K562 (cell line): ENCODE measurements around the gene CFAP251. TPM values are rescaled to one million over a fixed set of nuclear protein-coding genes. Genes with fewer than 3 reads are reported as not detected.

Experiments used
- BCL6 ChIP-seq: fragments of 250-450 bp; sonication (Bioruptor Pico); IDR thresholded peaks from 2 replicates; pipeline ENCODE4 v1.4.0; 2020
- NFYB ChIP-seq: IDR thresholded peaks from 2 replicates; pipeline ENCODE4 v1.6.1; 2011; ENCODE audit warnings: mild to moderate bottlenecking, moderate library complexity; ENCODE audit not compliant: insufficient read length; ENCODE audit errors: extremely low read depth
- TEAD1 ChIP-seq, 2 experiments: fragments of 450-650 bp in 1 of 2; sonication (generic) in 1 of 2; formaldehyde crosslinking; IDR thresholded peaks; 2 replicates each; pipeline versions ENCODE4 v1.4.0 to v1.8.0; 2020 to 2022; ENCODE audit warnings: mild to moderate bottlenecking in 2 of 2, missing genetic modification reagents in 1 of 2
- ZNF282 ChIP-seq: sonication (generic); formaldehyde crosslinking; IDR thresholded peaks from 2 replicates; pipeline ENCODE4 v1.8.1; 2023; ENCODE audit warnings: missing genetic modification reagents
- ZNF384 ChIP-seq: IDR thresholded peaks from 2 replicates; pipeline ENCODE4 v1.6.1; 2012; ENCODE audit warnings: low read depth, low read length, improper control_type of control experiment
- ZNF609 ChIP-seq: sonication (generic); formaldehyde crosslinking; IDR thresholded peaks from 2 replicates; pipeline ENCODE4 v1.8.1; 2023; ENCODE audit warnings: missing genetic modification reagents, mild to moderate bottlenecking, borderline replicate concordance
- ZNF785 ChIP-seq: fragments of 250-450 bp; sonication (Bioruptor Pico); IDR thresholded peaks from 2 replicates; pipeline ENCODE4 v1.4.0; 2020; ENCODE audit warnings: mild to moderate bottlenecking
- polyA plus RNA-seq, 8 experiments: library from polyadenylated mRNA; depleted of rRNA in 4 of 8; stranded (reverse) in 5 of 8; unstranded in 3 of 8; fragments of >200 nt; fragmentation: Nextera tagmentation in 2 of 8; fragmentation: Illumina TruSeq in 1 of 8; extraction: Ambion mirVana in 2 of 8; extraction: Trizol in 1 of 8; gene quantifications; 2 replicates each; pipeline versions ENCODE4 v1.2.1 to v1.2.3, GENCODE V29; 2011 to 2014; ENCODE audit warnings: inconsistent platforms in 1 of 8, missing spikeins in 1 of 8
- total RNA-seq, 7 experiments: library from RNA; depleted of rRNA in 6 of 7; stranded (reverse); fragments of >200 nt in 6 of 7; fragmentation: Illumina TruSeq in 2 of 7; extraction: Trizol in 2 of 7; gene quantifications; 2 replicates each; pipeline versions ENCODE4 v1.2.1 to v1.2.3, GENCODE V29; 2011 to 2021; ENCODE audit warnings: low replicate concordance in 1 of 7
- TF ChIP-seq, protein P1 (sequence below): fragments of 450-650 bp; IDR thresholded peaks from 2 replicates; pipeline ENCODE4 v1.6.1; 2016
- TF ChIP-seq, protein P2 (sequence below), 2 experiments: fragments of 250-450 bp in 1 of 2; fragments of 450-650 bp in 1 of 2; sonication (Bioruptor Pico) in 1 of 2; IDR thresholded peaks; 2 replicates each; pipeline versions ENCODE4 v1.6.1 to v1.8.0; 2016 to 2021; ENCODE audit warnings: mild to moderate bottlenecking in 2 of 2, moderate library complexity in 2 of 2, missing compliant biosample characterization in 1 of 2, missing genetic modification characterization in 1 of 2
- TF ChIP-seq, protein P3 (sequence below), 2 experiments: fragments of 450-650 bp; IDR thresholded peaks; 2 replicates each; pipeline ENCODE4 v1.6.1; 2018; ENCODE audit warnings: mild to moderate bottlenecking in 2 of 2, low read depth in 1 of 2; ENCODE audit not compliant: partially characterized antibody in 2 of 2
- TF ChIP-seq, protein P4 (sequence below): IDR thresholded peaks from 2 replicates; pipeline ENCODE4 v1.6.1; 2011; ENCODE audit not compliant: insufficient read length; ENCODE audit errors: extremely low read depth
- TF ChIP-seq, protein P5 (sequence below): sonication (generic); formaldehyde crosslinking; IDR thresholded peaks from 2 replicates; pipeline ENCODE4 v1.8.1; 2023; ENCODE audit warnings: mild to moderate bottlenecking, missing genetic modification reagents

CFAP251 gene
- total and polyA plus RNA-seq, 9 of the 15 experiments (the other 6 are each of a cell fraction or from before 2014, with no cell fraction given): 16.6 to 31.0 (median 19.1) TPM

GRCh38 chr12:121933522-121934308, 15.3 kb downstream of the CFAP251 start (continued):
- TF ChIP-seq ZNF609 (CRISPR knock-in tag) (no peak), BCL6 (0 out of 2 replicates have a peak, but pooled peaks have one; percentile 30), NFYB (no peak), ZNF282 (CRISPR knock-in tag) (no peak), ZNF785 (CRISPR knock-in tag) (no peak), TEAD1 (CRISPR knock-in tag; IDR thresholded peaks at IDR 0.05) (peak in 1 of 2 experiments; percentile 42; a peak in 2 of 4 replicates), ZNF384 (0 out of 2 replicates have a peak, but pooled peaks have one; percentile 4)
- TF ChIP-seq, protein P1, sequence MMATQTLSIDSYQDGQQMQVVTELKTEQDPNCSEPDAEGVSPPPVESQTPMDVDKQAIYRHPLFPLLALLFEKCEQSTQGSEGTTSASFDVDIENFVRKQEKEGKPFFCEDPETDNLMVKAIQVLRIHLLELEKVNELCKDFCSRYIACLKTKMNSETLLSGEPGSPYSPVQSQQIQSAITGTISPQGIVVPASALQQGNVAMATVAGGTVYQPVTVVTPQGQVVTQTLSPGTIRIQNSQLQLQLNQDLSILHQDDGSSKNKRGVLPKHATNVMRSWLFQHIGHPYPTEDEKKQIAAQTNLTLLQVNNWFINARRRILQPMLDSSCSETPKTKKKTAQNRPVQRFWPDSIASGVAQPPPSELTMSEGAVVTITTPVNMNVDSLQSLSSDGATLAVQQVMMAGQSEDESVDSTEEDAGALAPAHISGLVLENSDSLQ: no peak
- TF ChIP-seq, protein P2, sequence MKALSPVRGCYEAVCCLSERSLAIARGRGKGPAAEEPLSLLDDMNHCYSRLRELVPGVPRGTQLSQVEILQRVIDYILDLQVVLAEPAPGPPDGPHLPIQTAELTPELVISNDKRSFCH (CRISPR knock-in tag; IDR thresholded peaks at IDR 0.05): no peak
- TF ChIP-seq, protein P2 (tag; IDR thresholded peaks at IDR 0.05): peak; percentile 80; the same call in 1 of the 2 replicates
- TF ChIP-seq, protein P3, sequence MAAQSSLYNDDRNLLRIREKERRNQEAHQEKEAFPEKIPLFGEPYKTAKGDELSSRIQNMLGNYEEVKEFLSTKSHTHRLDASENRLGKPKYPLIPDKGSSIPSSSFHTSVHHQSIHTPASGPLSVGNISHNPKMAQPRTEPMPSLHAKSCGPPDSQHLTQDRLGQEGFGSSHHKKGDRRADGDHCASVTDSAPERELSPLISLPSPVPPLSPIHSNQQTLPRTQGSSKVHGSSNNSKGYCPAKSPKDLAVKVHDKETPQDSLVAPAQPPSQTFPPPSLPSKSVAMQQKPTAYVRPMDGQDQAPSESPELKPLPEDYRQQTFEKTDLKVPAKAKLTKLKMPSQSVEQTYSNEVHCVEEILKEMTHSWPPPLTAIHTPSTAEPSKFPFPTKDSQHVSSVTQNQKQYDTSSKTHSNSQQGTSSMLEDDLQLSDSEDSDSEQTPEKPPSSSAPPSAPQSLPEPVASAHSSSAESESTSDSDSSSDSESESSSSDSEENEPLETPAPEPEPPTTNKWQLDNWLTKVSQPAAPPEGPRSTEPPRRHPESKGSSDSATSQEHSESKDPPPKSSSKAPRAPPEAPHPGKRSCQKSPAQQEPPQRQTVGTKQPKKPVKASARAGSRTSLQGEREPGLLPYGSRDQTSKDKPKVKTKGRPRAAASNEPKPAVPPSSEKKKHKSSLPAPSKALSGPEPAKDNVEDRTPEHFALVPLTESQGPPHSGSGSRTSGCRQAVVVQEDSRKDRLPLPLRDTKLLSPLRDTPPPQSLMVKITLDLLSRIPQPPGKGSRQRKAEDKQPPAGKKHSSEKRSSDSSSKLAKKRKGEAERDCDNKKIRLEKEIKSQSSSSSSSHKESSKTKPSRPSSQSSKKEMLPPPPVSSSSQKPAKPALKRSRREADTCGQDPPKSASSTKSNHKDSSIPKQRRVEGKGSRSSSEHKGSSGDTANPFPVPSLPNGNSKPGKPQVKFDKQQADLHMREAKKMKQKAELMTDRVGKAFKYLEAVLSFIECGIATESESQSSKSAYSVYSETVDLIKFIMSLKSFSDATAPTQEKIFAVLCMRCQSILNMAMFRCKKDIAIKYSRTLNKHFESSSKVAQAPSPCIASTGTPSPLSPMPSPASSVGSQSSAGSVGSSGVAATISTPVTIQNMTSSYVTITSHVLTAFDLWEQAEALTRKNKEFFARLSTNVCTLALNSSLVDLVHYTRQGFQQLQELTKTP (IDR thresholded peaks at IDR 0.05; ENCODE audit: low read depth in 1 of 2, partially characterized antibody in 2 of 2): peak in 1 of 2 experiments; percentile 80
- TF ChIP-seq, protein P4, sequence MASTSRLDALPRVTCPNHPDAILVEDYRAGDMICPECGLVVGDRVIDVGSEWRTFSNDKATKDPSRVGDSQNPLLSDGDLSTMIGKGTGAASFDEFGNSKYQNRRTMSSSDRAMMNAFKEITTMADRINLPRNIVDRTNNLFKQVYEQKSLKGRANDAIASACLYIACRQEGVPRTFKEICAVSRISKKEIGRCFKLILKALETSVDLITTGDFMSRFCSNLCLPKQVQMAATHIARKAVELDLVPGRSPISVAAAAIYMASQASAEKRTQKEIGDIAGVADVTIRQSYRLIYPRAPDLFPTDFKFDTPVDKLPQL: peak; percentile 72
- TF ChIP-seq, protein P5, sequence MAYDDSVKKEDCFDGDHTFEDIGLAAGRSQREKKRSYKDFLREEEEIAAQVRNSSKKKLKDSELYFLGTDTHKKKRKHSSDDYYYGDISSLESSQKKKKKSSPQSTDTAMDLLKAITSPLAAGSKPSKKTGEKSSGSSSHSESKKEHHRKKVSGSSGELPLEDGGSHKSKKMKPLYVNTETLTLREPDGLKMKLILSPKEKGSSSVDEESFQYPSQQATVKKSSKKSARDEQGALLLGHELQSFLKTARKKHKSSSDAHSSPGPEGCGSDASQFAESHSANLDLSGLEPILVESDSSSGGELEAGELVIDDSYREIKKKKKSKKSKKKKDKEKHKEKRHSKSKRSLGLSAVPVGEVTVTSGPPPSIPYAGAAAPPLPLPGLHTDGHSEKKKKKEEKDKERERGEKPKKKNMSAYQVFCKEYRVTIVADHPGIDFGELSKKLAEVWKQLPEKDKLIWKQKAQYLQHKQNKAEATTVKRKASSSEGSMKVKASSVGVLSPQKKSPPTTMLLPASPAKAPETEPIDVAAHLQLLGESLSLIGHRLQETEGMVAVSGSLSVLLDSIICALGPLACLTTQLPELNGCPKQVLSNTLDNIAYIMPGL (CRISPR knock-in tag): no peak
